GM12892 (cell line): ENCODE data around the gene GSG1L.

ENCODE experiments used
- DNase-seq: peaks from one replicate; pipeline ENCODE4 v3.0.0; 2011; ENCODE audit not compliant: insufficient read length
- FAIRE-seq: peaks from 2 replicates; lab custom pipeline; 2011; peaks lifted over from hg19 to GRCh38; lab: Jason Lieb, UNC
- POLR2A ChIP-seq: IDR thresholded peaks from 2 replicates; pipeline ENCODE4 v1.6.1; 2011; ENCODE audit warnings: low read depth, low read length, control low read depth
- POLR2AphosphoS5 ChIP-seq: IDR thresholded peaks from 2 replicates; pipeline ENCODE4 v1.6.1; 2011; ENCODE audit warnings: low read depth, low read length, control low read depth
- TAF1 ChIP-seq: IDR thresholded peaks from 2 replicates; pipeline ENCODE4 v1.6.1; 2011; ENCODE audit warnings: low read depth, mild to moderate bottlenecking, control low read depth, low read length, borderline replicate concordance

GSG1L gene

DNA sequence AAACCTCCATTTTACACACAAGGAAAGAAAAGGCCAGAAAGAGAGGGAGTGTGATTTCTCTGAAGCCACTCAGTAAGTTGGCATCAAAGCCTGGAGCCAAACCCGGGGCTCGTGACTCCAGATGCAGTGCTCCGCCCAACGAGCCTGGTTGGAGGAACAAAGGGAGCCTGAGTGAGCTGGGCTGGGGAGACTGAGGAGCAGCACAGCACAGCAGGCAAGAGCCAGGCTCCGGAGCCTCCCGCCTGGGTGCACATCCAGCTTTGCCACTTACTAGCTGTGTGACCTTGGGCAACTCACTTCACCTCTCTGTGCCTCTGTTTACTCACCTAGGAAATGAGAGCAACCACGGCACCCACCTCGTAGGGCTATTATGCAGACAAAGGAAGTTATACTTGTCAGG lies 5.6 kb downstream of the GSG1L start:
- TF ChIP-seq POLR2A, result no peak
- no peak for TF ChIP-seq TAF1
- FAIRE-seq, result no peak
- no peak for DNase-seq

DNA sequence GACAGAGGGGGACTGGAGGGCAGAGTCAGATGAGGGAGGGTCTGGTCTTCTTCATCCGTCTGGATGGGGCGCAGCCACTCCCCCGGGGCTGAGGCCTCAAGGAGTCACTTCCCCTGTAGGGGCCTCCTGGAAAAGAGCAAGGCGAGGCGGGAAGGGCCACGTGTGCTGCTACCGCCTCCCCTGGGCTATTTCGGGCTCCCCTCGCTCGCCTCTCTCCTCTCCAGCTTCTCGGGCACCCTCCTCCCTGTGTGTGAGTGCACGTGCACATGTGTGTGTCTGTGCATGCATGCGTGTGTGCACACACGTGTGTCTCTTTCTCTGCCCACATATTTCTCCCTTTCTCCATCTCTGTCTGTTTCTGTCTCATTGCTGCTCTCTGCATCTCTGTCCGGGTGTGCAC lies 10.1 kb downstream of the GSG1L start:
- TF ChIP-seq POLR2A (no peak), POLR2AphosphoS5 (no peak), TAF1 (no peak)
- no peak for DNase-seq
- no peak for FAIRE-seq

DNA sequence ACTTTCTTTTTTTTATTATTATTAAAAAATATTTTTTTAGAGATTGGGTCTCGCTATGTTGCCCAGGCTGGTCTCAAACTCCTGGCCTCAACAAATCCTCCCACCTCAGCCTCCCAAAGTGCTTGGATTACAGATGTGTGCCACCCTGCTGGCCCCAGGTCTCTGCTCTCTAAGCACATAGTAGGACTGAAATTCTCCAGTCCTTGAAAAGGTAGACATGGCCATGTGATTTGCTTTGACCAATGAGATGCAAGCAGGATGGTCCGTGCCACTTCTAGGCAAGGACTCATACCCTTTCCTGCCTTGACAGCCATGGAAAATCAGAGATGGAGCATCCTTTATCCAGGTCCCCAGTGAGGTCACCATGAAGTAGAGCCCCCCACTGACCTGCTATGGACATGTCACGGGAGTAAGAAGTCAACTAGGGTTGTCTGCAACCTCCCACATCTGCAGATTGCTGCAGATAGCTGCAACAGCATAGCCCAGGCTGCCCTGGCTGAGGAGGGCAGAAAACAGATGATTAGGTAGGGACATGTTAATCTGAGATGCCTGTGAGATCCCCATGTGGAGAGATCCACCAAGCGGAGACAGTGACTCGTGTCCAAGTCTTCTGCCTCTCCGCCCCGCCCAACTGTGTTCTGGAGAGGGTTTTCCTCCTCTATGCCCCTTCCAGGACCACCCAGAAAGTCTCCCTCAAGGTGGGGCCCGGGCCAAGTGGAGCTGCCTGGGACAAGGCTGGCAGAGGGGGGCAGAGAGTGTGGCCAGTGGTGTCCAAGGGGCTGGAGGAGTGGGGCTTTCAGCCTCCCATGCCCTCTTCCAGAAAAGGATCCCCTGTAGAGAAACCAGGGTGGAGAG lies 11.0 kb downstream of the GSG1L start:
- TF ChIP-seq TAF1 (no peak), POLR2A (no peak), POLR2AphosphoS5 (no peak)
- DNase-seq, result no peak
- FAIRE-seq, result no peak

DNA sequence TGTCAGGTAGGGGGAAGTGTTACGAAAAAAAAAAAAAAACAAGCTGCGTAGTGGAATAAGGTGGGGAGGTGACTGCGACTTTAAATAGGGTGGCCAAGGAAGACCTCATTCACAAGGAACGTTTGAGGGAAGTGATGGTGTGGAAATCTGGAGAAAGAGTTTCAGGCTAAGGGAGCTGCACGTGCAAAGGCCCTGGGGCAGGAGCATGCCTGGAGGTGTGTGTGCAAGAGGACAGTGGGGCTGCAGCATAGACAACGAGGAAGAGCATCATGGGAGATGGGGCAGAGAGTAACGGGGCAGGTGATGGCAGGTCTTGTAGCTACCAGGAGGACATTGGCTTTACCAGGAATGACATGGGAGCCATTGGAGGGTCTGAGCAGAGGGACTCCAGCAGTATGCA lies 12.0 kb downstream of the GSG1L start:
- no peak for FAIRE-seq
- TF ChIP-seq POLR2A (no peak), POLR2AphosphoS5 (no peak), TAF1 (no peak)
- DNase-seq, result no peak

DNA sequence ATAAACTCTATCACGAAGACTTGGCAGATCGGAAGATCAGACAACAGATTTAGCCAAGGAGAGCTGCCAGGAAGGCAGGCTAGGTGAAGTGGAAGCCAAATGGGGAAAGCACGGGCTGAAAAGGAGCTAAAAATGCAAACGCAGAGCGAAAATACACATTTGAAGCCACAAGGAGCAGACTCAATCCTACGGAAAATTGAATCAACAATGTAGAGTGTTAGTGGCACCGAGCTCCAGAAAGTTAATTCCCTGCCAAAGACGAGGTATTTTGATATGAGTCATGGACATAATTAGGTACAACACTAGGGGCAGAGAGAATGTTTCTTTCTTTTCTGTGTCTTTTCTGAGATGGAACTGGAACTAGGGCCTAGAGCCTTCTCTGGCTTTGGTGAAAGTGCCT lies 20.7 kb downstream of the GSG1L start:
- no peak for DNase-seq
- FAIRE-seq, result no peak
- no peak for TF ChIP-seq POLR2A
- no peak for TF ChIP-seq POLR2AphosphoS5
- TF ChIP-seq TAF1, result no peak

DNA sequence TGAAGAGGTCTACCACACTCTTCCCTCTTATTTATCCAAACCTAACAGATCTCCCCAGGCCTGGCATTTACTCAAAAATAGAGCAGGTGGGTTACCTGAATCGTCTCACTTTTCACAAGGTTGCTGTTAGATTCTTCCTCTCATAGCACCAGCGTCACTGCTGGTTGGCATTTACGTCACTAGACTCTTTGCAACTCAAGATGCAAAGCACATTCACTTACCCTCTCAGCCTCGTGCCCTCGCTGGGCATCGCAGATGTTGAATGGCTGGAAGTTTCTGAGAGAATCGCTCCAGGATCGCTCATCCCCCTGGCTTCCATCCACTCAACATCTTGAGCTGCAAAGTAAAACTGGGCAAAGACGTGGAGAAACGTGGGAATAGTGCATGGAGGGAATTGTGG lies 21.9 kb downstream of the GSG1L start:
- no peak for TF ChIP-seq POLR2A
- TF ChIP-seq POLR2AphosphoS5, result no peak
- TF ChIP-seq TAF1, result no peak
- FAIRE-seq (no peak), DNase-seq (no peak)

DNA sequence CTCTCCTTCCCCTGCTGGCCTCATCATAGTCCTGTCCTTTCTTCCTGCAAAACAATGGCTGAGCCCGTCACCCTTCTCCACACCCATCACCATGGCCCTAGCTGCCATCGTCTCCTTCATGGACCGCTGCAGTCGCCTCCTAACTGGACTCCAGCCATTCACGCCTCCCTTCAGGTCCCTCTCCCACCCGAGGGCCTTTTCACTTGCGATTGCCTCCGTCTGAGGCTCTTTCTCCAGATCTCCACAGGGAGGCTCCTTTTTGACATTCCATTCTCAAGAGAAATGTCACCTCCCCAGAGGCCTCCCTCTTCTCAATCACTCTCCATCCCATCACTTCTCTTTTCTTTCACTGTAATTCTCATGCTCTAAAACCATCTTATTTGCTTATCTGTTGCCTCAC lies 23.5 kb downstream of the GSG1L start:
- no peak for FAIRE-seq
- DNase-seq, result no peak
- TF ChIP-seq POLR2AphosphoS5 (no peak), TAF1 (no peak), POLR2A (no peak)

DNA sequence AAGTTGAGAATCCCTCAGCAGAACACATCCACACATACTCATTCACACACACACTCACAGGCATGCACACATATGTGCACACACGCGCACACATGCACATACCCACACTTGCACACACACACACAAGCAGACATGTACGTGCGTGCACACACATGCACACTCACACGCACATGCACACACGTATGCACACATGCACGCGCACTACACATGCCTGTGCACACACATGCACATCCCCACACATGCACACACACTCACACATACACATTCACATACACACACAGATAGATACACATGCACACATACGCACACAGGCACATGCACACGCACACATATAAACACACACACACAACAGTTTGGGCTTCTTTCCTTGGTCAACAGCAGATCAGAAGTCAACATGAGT lies 24.0 kb downstream of the GSG1L start:
- DNase-seq (no peak), FAIRE-seq (no peak)
- TF ChIP-seq POLR2AphosphoS5 (no peak), TAF1 (no peak), POLR2A (no peak)

DNA sequence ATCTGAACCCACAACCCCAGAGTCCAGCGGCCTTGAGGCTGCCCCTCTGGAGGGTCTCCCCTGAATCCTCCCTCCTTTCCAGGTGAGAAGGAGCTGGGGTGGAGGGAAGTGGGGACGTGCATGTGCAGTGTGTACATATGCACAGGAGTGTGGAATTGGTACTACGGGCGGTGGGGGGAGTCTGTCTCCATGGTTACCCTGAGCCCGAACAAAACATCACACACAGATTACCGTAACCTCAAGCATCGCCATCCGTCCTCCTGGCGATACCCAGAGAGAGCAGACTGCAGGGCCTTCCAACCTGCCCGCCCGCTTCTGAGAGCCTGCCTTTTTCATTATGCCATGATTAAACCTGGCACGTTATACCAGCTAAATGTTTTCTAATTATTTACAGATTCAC lies 25.1 kb downstream of the GSG1L start:
- no peak for DNase-seq
- no peak for FAIRE-seq
- TF ChIP-seq POLR2A (no peak), POLR2AphosphoS5 (no peak), TAF1 (no peak)

DNA sequence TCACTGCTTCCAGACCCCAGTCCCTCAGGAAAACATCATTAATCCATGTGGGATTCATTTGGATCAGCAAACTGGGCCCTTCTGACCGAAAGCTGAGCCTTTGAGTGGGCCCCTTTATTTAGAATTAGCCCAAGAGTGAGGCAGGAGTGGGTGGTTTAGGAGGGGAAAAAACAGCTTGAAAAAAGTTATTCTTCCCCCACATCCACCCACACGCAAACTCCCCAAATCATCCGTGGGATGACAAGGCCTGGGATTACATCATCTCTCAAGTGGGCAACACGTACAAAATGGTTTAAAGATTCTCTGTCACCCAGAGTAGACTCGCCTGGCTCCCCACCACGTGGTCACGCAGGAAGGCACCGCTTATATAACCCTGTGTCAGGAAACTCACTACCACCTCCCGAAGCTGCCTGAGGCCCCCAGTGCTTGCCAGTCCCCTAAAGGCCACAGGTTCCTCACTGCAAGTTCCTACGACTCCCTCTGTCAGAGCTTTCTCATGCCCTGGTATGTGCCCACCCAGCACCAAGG lies 27.6 kb downstream of the GSG1L start:
- DNase-seq (no peak), FAIRE-seq (no peak)
- TF ChIP-seq TAF1, result no peak
- no peak for TF ChIP-seq POLR2A
- TF ChIP-seq POLR2AphosphoS5, result no peak

DNA sequence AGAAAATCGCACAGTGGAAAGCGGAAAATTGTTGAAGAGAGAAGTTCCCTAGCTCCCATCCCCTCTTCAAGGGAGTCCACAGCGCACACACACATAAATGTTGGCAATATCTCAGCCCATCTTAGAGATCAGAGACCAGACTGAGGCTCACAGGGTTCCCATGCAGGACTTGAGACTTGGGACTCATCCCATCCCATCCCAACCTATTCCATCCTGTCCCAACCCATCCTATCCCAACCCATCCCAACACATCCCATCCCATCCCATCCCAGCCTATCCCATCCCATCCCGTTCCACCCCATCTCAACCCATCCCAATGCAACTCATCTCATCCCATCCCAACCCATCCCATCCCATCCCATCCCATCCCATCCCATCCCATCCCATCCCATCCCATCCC lies 29.6 kb downstream of the GSG1L start:
- FAIRE-seq (no peak), DNase-seq (no peak)
- TF ChIP-seq POLR2AphosphoS5 (no peak), POLR2A (no peak), TAF1 (no peak)

DNA sequence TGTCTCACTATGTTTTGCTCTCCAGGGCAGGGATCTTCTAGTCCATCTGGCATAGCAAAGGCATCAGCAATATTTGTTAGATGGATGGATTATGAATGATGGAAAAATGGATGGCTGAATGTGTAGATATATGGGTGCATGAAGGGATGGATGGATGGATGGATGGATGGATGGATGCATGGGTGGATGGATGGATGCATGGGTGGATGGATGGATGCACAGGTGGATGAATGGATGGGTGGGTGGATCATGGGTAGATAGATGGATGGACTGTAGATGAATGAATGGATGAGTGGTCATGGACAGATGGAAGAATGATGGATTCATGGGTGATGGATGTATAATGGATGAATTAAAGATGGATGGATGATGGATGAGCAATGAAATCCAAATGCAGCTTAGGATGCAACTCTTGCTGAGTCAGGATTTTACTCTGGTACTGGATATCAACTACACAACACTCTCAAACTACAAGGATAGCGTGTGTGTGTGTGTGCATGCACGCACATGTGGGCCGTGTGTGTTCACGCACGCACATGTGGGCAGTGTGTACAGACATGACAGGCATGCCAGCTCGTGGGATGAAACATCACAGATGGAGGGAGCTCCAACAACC lies 34.0 kb downstream of the GSG1L start:
- DNase-seq (no peak), FAIRE-seq (no peak)
- no peak for TF ChIP-seq POLR2A
- no peak for TF ChIP-seq TAF1
- no peak for TF ChIP-seq POLR2AphosphoS5
